HCT116 (cell line): ENCODE data around the gene TTC12. TPM values are rescaled to one million over a fixed set of nuclear protein-coding genes. Genes with fewer than 3 reads are reported as not detected.

Source experiments
- ATAC-seq: fragments of 200-7000 bp; cut with Tn5 transposase; 2 replicates; pipeline ENCODE4 v1.9.1; 2020; ENCODE audit warnings: mild to moderate bottlenecking, moderate library complexity
- BruUV-seq: library from RNA; stranded (reverse); fragments of 400-500 nt; replicated peaks from 2 replicates; lab custom pipeline; 2021; lab: Mats Ljungman, UMichigan
- CTCF ChIA-PET: fragments of 300-600 bp; sonication (Branson Sonifier 250); formaldehyde crosslinking; loops from one replicate; lab custom pipeline; 2021; ENCODE audit warnings: antibody characterized with exemption; lab: Charles Lee
- POLR2A ChIA-PET: fragments of 300-600, 350-600 bp; sonication (Branson Sonifier 250); formaldehyde crosslinking; loops from one replicate; lab custom pipeline; 2021; ENCODE audit warnings: antibody characterized with exemption; lab: Charles Lee
- RAD21 ChIA-PET, 2 experiments: fragments of 300-600 bp; sonication (Branson Sonifier 250); formaldehyde crosslinking; loops; one replicate each; lab custom pipeline; 2023; ENCODE audit warnings: low total read pairs in 2 of 2; ENCODE audit not compliant: uncharacterized antibody in 2 of 2, unreplicated experiment in 2 of 2, low non-redundant PET in 1 of 2; lab: Charles Lee
- DNase-seq: peaks from one replicate; pipeline ENCODE4 v3.0.0-alpha.2; 2010; ENCODE audit warnings: low read depth, low spot score
- H2AFZ ChIP-seq: fragments of 200-600 bp; shearing (Covaris generic), sonication (generic); 2 replicates; pipeline ENCODE4 v1.6.1; 2017; ENCODE audit warnings: low read depth, mixed run types, mixed read lengths, antibody characterized with exemption, low read length; ENCODE audit not compliant: poor library complexity, severe bottlenecking
- H3K27ac ChIP-seq: 2 replicates; pipeline ENCODE4 v1.5.1; 2012; ENCODE audit warnings: low read depth, low read length
- H3K27me3 ChIP-seq: fragments of 200-600 bp; sonication (generic); 2 replicates; pipeline ENCODE4 v1.6.1; 2016; ENCODE audit warnings: mixed run types, low read length, mixed read lengths; ENCODE audit not compliant: insufficient read depth
- H3K36me3 ChIP-seq, 2 experiments: fragments of 200-500 bp in 1 of 2; fragments of 200-600 bp in 1 of 2; sonication (Bioruptor generic) in 1 of 2; sonication (generic) in 1 of 2; 2 replicates each; pipeline versions ENCODE4 v1.5.1 to v1.6.1; 2014 to 2016; ENCODE audit warnings: low read length in 2 of 2, inconsistent platforms in 1 of 2, mixed read lengths in 1 of 2, mixed run types in 1 of 2; ENCODE audit not compliant: insufficient read depth in 2 of 2, control insufficient read depth in 1 of 2
- H3K4me1 ChIP-seq, 2 experiments: fragments of 200-600 bp in 1 of 2; sonication (generic) in 1 of 2; 2 replicates each; pipeline versions ENCODE4 v1.5.1 to v1.6.1; 2012 to 2017; ENCODE audit warnings: low read length in 2 of 2, inconsistent platforms in 1 of 2, mild to moderate bottlenecking in 1 of 2, mixed read lengths in 1 of 2, mixed run types in 1 of 2, moderate library complexity in 1 of 2; ENCODE audit not compliant: insufficient read depth in 2 of 2, control insufficient read depth in 1 of 2
- H3K4me2 ChIP-seq: fragments of 200-600 bp; sonication (generic); 2 replicates; pipeline ENCODE4 v1.6.1; 2017; ENCODE audit warnings: mixed run types, low read length, mixed read lengths
- H3K4me3 ChIP-seq, 2 experiments: fragments of 200-600 bp in 1 of 2; sonication (generic) in 1 of 2; replicated peaks in 1 of 2; 2 replicates each; pipeline ENCODE4 v1.5.1; 2011 to 2016; ENCODE audit warnings: low read length in 2 of 2, control low read depth in 1 of 2, low read depth in 1 of 2, mild to moderate bottlenecking in 1 of 2, mixed read lengths in 1 of 2, mixed run types in 1 of 2
- H3K79me2 ChIP-seq: fragments of 200-600 bp; sonication (generic); 2 replicates; pipeline ENCODE4 v1.6.1; 2017; ENCODE audit warnings: mild to moderate bottlenecking, mixed run types, low read length, moderate library complexity, mixed read lengths; ENCODE audit not compliant: insufficient read depth
- H3K9ac ChIP-seq: fragments of 200-600 bp; sonication (generic); 2 replicates; pipeline ENCODE4 v1.6.1; 2016; ENCODE audit warnings: low read length, mixed read lengths
- H3K9me2 ChIP-seq: fragments of 200-600 bp; sonication (generic), shearing (Covaris generic); 2 replicates; pipeline ENCODE4 v1.6.1; 2017; ENCODE audit warnings: mixed run types, mild to moderate bottlenecking, moderate library complexity; ENCODE audit not compliant: insufficient read depth
- H3K9me3 ChIP-seq, 2 experiments: fragments of 200-500 bp in 1 of 2; fragments of 200-600 bp in 1 of 2; sonication (Bioruptor generic) in 1 of 2; sonication (generic) in 1 of 2; 2 replicates each; pipeline ENCODE4 v1.6.1; 2014 to 2017; ENCODE audit warnings: low read length in 2 of 2, mixed read lengths in 2 of 2, inconsistent platforms in 1 of 2, low read depth in 1 of 2, mild to moderate bottlenecking in 1 of 2, mixed run types in 1 of 2, moderate library complexity in 1 of 2; ENCODE audit not compliant: control insufficient read depth in 1 of 2, insufficient read depth in 1 of 2
- H4K20me1 ChIP-seq: fragments of 200-600 bp; sonication (generic), shearing (Covaris generic); 2 replicates; pipeline ENCODE4 v1.6.1; 2017; ENCODE audit warnings: mixed run types, mild to moderate bottlenecking, moderate library complexity; ENCODE audit not compliant: insufficient read depth
- ATF3 ChIP-seq: IDR thresholded peaks from 2 replicates; pipeline ENCODE4 v1.6.1; 2012
- CBX3 ChIP-seq: IDR thresholded peaks from 2 replicates; pipeline ENCODE4 v1.6.1; 2012; ENCODE audit warnings: low read depth
- CEBPB ChIP-seq: IDR thresholded peaks from 2 replicates; pipeline ENCODE4 v1.6.1; 2012; ENCODE audit warnings: low read depth
- CTCF ChIP-seq, 3 experiments: fragments of 200-600 bp in 1 of 3; sonication (generic) in 1 of 3; IDR thresholded peaks in 2 of 3; conservative IDR thresholded peaks in 1 of 3; 2 replicates each; pipeline ENCODE4 v1.5.1; 2012 to 2017; ENCODE audit warnings: low read depth in 2 of 3, low read length in 2 of 3, antibody characterized with exemption in 1 of 3, borderline replicate concordance in 1 of 3, control low read depth in 1 of 3, mild to moderate bottlenecking in 1 of 3, mixed read lengths in 1 of 3, mixed run types in 1 of 3, moderate library complexity in 1 of 3; ENCODE audit not compliant: insufficient read depth in 1 of 3
- EGR1 ChIP-seq: IDR thresholded peaks from 2 replicates; pipeline ENCODE4 v1.6.1; 2012; ENCODE audit warnings: low read depth
- EZH2 ChIP-seq: fragments of 200-600 bp; sonication (generic); IDR thresholded peaks from 2 replicates; pipeline ENCODE4 v1.6.1; 2017; ENCODE audit warnings: antibody characterized with exemption, mixed run types
- EZH2phosphoT487 ChIP-seq: fragments of 200-600 bp; IDR thresholded peaks from 2 replicates; pipeline ENCODE4 v1.6.1; 2018; ENCODE audit warnings: antibody characterized with exemption, borderline replicate concordance
- FOSL1 ChIP-seq: IDR thresholded peaks from 2 replicates; pipeline ENCODE4 v1.6.1; 2012; ENCODE audit warnings: low read depth
- JUND ChIP-seq: IDR thresholded peaks from 2 replicates; pipeline ENCODE4 v1.6.1; 2012
- POLR2A ChIP-seq: IDR thresholded peaks from 2 replicates; pipeline ENCODE4 v1.7.0; 2011; ENCODE audit warnings: borderline replicate concordance; ENCODE audit not compliant: insufficient read depth, insufficient read length; ENCODE audit errors: extremely low read depth
- POLR2AphosphoS5 ChIP-seq: IDR thresholded peaks from 2 replicates; pipeline ENCODE4 v1.6.1; 2011; ENCODE audit warnings: mild to moderate bottlenecking, low read depth, low read length, moderate library complexity
- RAD21 ChIP-seq: IDR thresholded peaks from 2 replicates; pipeline ENCODE4 v1.6.1; 2012; ENCODE audit warnings: low read depth, mild to moderate bottlenecking
- SP1 ChIP-seq: IDR thresholded peaks from 2 replicates; pipeline ENCODE4 v1.6.1; 2012; ENCODE audit warnings: low read depth
- SRF ChIP-seq: IDR thresholded peaks from 2 replicates; pipeline ENCODE4 v1.6.1; 2012; ENCODE audit warnings: low read depth
- YY1 ChIP-seq: IDR thresholded peaks from 2 replicates; pipeline ENCODE4 v1.6.1; 2011; ENCODE audit warnings: low read length, low read depth, moderate library complexity, mild to moderate bottlenecking; ENCODE audit not compliant: insufficient replicate concordance; ENCODE audit errors: extremely low read depth
- ZBTB33 ChIP-seq: IDR thresholded peaks from 2 replicates; pipeline ENCODE4 v1.6.1; 2011; ENCODE audit warnings: mild to moderate bottlenecking, low read length, moderate library complexity; ENCODE audit not compliant: insufficient replicate concordance; ENCODE audit errors: extremely low read depth
- ZNF274 ChIP-seq: fragments of 200-500 bp; sonication (Bioruptor generic); IDR thresholded peaks from 2 replicates; pipeline ENCODE4 v1.6.1; 2014; ENCODE audit warnings: mild to moderate bottlenecking, low read depth, low read length, inconsistent platforms
- intact Hi-C: fragments of 100-400 bp; cut with micrococcal nuclease; formaldehyde crosslinking; loops from 2 replicates; pipeline ENCODE4 v1.10.0; 2022
- total RNA-seq: library from RNA; stranded (reverse); gene quantifications from one replicate; pipeline ENCODE4 v1.2.1, GENCODE V29; 2021; ENCODE audit not compliant: unreplicated experiment

Gene TTC12
- total RNA-seq, 1 experiment from 2014 or later: 12.6 TPM

GRCh38 chr11:113289431-113290187 is 24.8 kb upstream of the TTC12 start:
- Histone ChIP-seq H3K4me3 (no peak overlapping the region), H3K4me2 (no peak overlapping the region), H3K36me3 (no peaks in the 10 kb centered on the region), H3K4me1 (no peaks in the 10 kb centered on the region), H3K9me3 (no peaks in the 10 kb centered on the region), H2AFZ (no peak overlapping the region), H3K9ac (no peak overlapping the region), H4K20me1 (no peaks in the 10 kb centered on the region), H3K79me2 (no peaks in the 10 kb centered on the region), H3K9me2 (no peaks in the 10 kb centered on the region), H3K27ac (no peak overlapping the region), H3K27me3 (peaks cover 44% of the 10 kb centered on the region)
- no peak for TF ChIP-seq SP1
- TF ChIP-seq ZNF274: no peak
- TF ChIP-seq CBX3: no peak
- peak; percentile 60 to 90 (median 88) for TF ChIP-seq CTCF (IDR thresholded peaks at IDR 0.05 in 2 of 3, conservative IDR thresholded peaks at IDR 0.05 in 1 of 3; ENCODE audit: borderline replicate concordance in 1 of 3, insufficient read depth in 1 of 3, low read depth in 2 of 3, low read length in 2 of 3)
- no peak for TF ChIP-seq SRF
- TF ChIP-seq POLR2AphosphoS5: no peak
- no peak for TF ChIP-seq EZH2phosphoT487
- no peak for TF ChIP-seq YY1
- TF ChIP-seq ZBTB33: no peak
- no peak for TF ChIP-seq POLR2A
- no peak for TF ChIP-seq FOSL1
- TF ChIP-seq RAD21: peak; percentile 90
- TF ChIP-seq EZH2: no peak
- no peak for TF ChIP-seq ATF3
- TF ChIP-seq JUND: no peak
- TF ChIP-seq CEBPB: no peak
- TF ChIP-seq EGR1: no peak
- DNase-seq (peak; percentile 21), ATAC-seq (peak; percentile 96)
- CTCF ChIA-PET: interaction anchor here (0.6 to 2.0 kb wide), 17 partner anchors 9 to 1070 kb away, joined by 3 to 33 read pairs (median 5); no protein-coding TSS in a partner anchor
- POLR2A ChIA-PET: interaction anchor here (0.8 kb wide), 1 partner anchor 1009 kb away, joined by 3 read pairs; no protein-coding TSS in a partner anchor
- no TSS peak for BruUV-seq
- intact Hi-C loops: loop anchor here (1.0 to 10.0 kb wide), 6 partner anchors 453 to 1725 kb away; no protein-coding TSS in a partner anchor
- RAD21 ChIA-PET: interaction anchor here (1.1 to 1.9 kb wide), 3 partner anchors 17 to 701 kb away, joined by 3 to 10 read pairs (median 8); no protein-coding TSS in a partner anchor
